GM19025 (cell line): Measurements from ENCODE around the gene RAB15.

Experiments used
- ATAC-seq: cut with Tn5 transposase; IDR thresholded peaks from one replicate; pipeline ENCODE4 v1.9.1; 2021; ENCODE audit warnings: mild to moderate bottlenecking, low read depth, moderate library complexity; ENCODE audit not compliant: unreplicated experiment

RAB15 gene

GRCh38 chr14:64990939-64991338 lies 18.8 kb upstream of the RAB15 start:
- ATAC-seq = no peak

GRCh38 chr14:64990296-64990695 lies 18.2 kb upstream of the RAB15 start:
- ATAC-seq = no peak

- no peak for ATAC-seq
These were observed 15.3 kb upstream of the RAB15 start for GRCh38 chr14:64987438-64987767.

GRCh38 chr14:64986648-64987437 lies 14.7 kb upstream of the RAB15 start, which contains the start of gene FNTB:
TSS of gene FNTB (plus strand) at chr14:64986895. CDS start at chr14:64986954, 59 bp downstream.
- ATAC-seq = peak; percentile 95

GRCh38 chr14:64983439-64984310 lies 11.5 kb upstream of the RAB15 start:
- no peak for ATAC-seq

GRCh38 chr14:64979336-64980074 lies 7.4 kb upstream of the RAB15 start:
- no peak for ATAC-seq

GRCh38 chr14:64974563-64974962 lies 2.4 kb upstream of the RAB15 start:
- no peak for ATAC-seq

- no peak for ATAC-seq
These were observed 1.7 kb upstream of the RAB15 start for GRCh38 chr14:64973826-64974225.

- no peak for ATAC-seq
These were observed 898 bp upstream of the RAB15 start for GRCh38 chr14:64973026-64973442.

- ATAC-seq = no peak
These were observed 619 bp downstream of the RAB15 start for GRCh38 chr14:64971491-64971942.

- no peak for ATAC-seq
These were observed 1.2 kb downstream of the RAB15 start for GRCh38 chr14:64970776-64971477.

GRCh38 chr14:64970041-64970440 lies 2.1 kb downstream of the RAB15 start:
- no peak for ATAC-seq

- ATAC-seq = no peak
These were observed 3.5 kb downstream of the RAB15 start for GRCh38 chr14:64968651-64969050.

GRCh38 chr14:64968167-64968566 lies 4.0 kb downstream of the RAB15 start:
- no peak for ATAC-seq

GRCh38 chr14:64966976-64967375 lies 5.2 kb downstream of the RAB15 start:
- ATAC-seq = no peak

- ATAC-seq = no peak
These were observed 6.7 kb downstream of the RAB15 start for GRCh38 chr14:64965356-64966000.

- ATAC-seq = no peak
These were observed 8.5 kb downstream of the RAB15 start for GRCh38 chr14:64963611-64964010.

GRCh38 chr14:64960762-64961276 lies 11.3 kb downstream of the RAB15 start:
- ATAC-seq = no peak

GRCh38 chr14:64958743-64959142 lies 13.4 kb downstream of the RAB15 start:
- no peak for ATAC-seq

- ATAC-seq = no peak
These were observed 13.9 kb downstream of the RAB15 start for GRCh38 chr14:64958201-64958600.
